Parathyroid adenoma (tissue), 2 donors: Measurements from ENCODE around the gene KCNQ1OT1.

Experiments used
- H2AFZ ChIP-seq: fragments of 300-600 bp; sonication (generic); one replicate; pipeline ENCODE4 v1.7.0; 2017; ENCODE audit warnings: antibody characterized with exemption, mild to moderate bottlenecking
- H3K27ac ChIP-seq: fragments of 300-600 bp; sonication (generic); one replicate; pipeline ENCODE4 v1.7.0; 2017
- H3K27me3 ChIP-seq: fragments of 300-600 bp; sonication (generic); one replicate; pipeline ENCODE4 v1.7.0; 2017; ENCODE audit warnings: low read length; ENCODE audit not compliant: control insufficient read depth, insufficient read depth
- H3K36me3 ChIP-seq: fragments of 300-600 bp; sonication (generic); one replicate; pipeline ENCODE4 v1.7.0; 2017; ENCODE audit warnings: low read length; ENCODE audit not compliant: control insufficient read depth, insufficient read depth
- H3K4me1 ChIP-seq: fragments of 300-600 bp; sonication (generic); one replicate; pipeline ENCODE4 v1.7.0; 2017; ENCODE audit warnings: control low read depth
- H3K4me2 ChIP-seq: fragments of 300-600 bp; sonication (generic); one replicate; pipeline ENCODE4 v1.7.0; 2017; ENCODE audit warnings: low read length
- H3K4me3 ChIP-seq: fragments of 300-600 bp; sonication (generic); one replicate; pipeline ENCODE4 v1.7.0; 2017; ENCODE audit warnings: low read depth, low read length
- H3K79me2 ChIP-seq: fragments of 300-600 bp; sonication (generic); one replicate; pipeline ENCODE4 v1.7.0; 2017; ENCODE audit warnings: control low read depth
- H3K9ac ChIP-seq: fragments of 300-600 bp; sonication (generic); one replicate; pipeline ENCODE4 v1.7.0; 2017; ENCODE audit warnings: mild to moderate bottlenecking
- H3K9me3 ChIP-seq: fragments of 300-600 bp; sonication (generic); one replicate; pipeline ENCODE4 v1.7.0; 2017; ENCODE audit warnings: low read length; ENCODE audit not compliant: control insufficient read depth
- TF ChIP-seq, protein P1 (sequence below): fragments of 300-600 bp; sonication (generic); IDR thresholded peaks from one replicate; pipeline ENCODE4 v1.7.0; 2017; ENCODE audit warnings: antibody characterized with exemption, mild to moderate bottlenecking
- donor health status: primary hyperparathyroidism.

Gene KCNQ1OT1

DNA sequence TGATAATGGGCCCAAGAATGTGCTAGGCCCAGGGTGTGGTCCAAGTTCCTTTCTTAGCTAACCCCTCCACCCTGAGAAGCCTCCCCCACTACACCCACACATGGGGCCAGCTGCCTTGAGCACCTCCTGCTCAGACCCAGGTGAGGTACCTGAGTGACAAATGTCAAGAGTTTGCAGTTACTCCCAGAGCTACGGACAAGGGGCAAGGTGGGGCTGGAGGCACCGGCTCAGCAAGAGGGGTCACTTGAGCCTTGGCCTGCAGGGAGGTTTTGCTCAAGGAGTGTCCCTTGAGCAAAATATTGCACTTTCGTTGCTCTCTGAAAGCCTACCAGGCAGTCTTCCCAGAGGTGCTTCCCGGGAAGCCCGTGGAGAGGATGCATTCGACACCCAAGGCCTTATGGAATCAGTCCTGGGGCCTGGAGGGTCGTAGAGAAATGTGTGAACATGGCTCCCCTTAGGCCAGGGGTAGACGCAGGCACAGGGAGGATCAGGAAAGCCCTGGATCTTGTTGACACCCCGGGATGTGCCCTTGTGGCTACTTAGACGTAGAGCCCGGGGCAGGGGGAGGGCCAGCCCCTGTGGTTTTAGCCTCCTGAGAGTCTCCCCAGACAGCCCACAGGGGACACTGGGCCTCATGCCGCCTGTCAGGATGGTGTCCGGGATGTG lies 140.8 kb downstream of the KCNQ1OT1 start:
- no peaks in the 10 kb centered on the region for H3K27me3 ChIP-seq
- TF ChIP-seq, protein P1, sequence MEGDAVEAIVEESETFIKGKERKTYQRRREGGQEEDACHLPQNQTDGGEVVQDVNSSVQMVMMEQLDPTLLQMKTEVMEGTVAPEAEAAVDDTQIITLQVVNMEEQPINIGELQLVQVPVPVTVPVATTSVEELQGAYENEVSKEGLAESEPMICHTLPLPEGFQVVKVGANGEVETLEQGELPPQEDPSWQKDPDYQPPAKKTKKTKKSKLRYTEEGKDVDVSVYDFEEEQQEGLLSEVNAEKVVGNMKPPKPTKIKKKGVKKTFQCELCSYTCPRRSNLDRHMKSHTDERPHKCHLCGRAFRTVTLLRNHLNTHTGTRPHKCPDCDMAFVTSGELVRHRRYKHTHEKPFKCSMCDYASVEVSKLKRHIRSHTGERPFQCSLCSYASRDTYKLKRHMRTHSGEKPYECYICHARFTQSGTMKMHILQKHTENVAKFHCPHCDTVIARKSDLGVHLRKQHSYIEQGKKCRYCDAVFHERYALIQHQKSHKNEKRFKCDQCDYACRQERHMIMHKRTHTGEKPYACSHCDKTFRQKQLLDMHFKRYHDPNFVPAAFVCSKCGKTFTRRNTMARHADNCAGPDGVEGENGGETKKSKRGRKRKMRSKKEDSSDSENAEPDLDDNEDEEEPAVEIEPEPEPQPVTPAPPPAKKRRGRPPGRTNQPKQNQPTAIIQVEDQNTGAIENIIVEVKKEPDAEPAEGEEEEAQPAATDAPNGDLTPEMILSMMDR, result no peak
- no peak overlapping the region for H3K27ac ChIP-seq
- no peaks in the 10 kb centered on the region for H3K79me2 ChIP-seq
- H3K9me3 ChIP-seq, result no peaks in the 10 kb centered on the region
- no peak overlapping the region for H3K9ac ChIP-seq
- H3K4me1 ChIP-seq, result no peaks in the 10 kb centered on the region
- H2AFZ ChIP-seq, result no peak overlapping the region
- no peaks in the 10 kb centered on the region for H3K36me3 ChIP-seq
- H3K4me3 ChIP-seq, result no peak overlapping the region
- H3K4me2 ChIP-seq, result no peak overlapping the region

DNA sequence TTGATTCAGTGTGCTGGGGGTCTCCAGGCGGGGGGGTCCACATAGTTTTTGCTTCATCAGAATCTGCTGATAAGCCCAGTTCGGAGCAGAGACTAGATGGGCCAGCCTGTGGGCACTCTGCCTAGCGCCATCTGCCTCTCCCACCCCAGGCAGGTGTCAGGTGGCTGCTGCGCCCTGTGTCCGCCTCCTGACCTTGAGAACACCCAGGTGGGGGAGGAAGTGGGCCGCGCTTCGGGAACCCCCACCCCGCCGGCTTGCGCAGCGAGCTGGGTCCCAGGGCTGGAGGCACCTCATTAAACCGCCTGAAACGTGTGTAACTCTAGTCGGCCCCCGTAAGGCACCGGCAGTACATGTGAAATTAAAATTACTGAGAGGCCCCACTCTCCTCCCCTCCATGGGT lies 141.4 kb downstream of the KCNQ1OT1 start:
- TF ChIP-seq, protein P1, result no peak
- Histone ChIP-seq H3K27ac (no peak overlapping the region), H3K9me3 (no peaks in the 10 kb centered on the region), H3K4me1 (no peaks in the 10 kb centered on the region), H3K9ac (no peak overlapping the region), H3K4me3 (no peak overlapping the region), H3K4me2 (no peak overlapping the region), H2AFZ (no peak overlapping the region), H3K27me3 (no peaks in the 10 kb centered on the region), H3K79me2 (no peaks in the 10 kb centered on the region), H3K36me3 (no peaks in the 10 kb centered on the region)
